Panc1 (cell line): ENCODE measurements around the gene TMEM61.

Experiments
- POLR2AphosphoS5 ChIP-seq: IDR thresholded peaks from 2 replicates; pipeline ENCODE4 v1.6.1; 2012; ENCODE audit warnings: mild to moderate bottlenecking, low read depth, low read length, moderate library complexity
- TF ChIP-seq, protein P1 (sequence below): fragments of 450-650 bp; IDR thresholded peaks from 2 replicates; pipeline ENCODE4 v1.5.1; 2017; ENCODE audit warnings: mild to moderate bottlenecking

- TF ChIP-seq POLR2AphosphoS5: no peak
- TF ChIP-seq, protein P1, sequence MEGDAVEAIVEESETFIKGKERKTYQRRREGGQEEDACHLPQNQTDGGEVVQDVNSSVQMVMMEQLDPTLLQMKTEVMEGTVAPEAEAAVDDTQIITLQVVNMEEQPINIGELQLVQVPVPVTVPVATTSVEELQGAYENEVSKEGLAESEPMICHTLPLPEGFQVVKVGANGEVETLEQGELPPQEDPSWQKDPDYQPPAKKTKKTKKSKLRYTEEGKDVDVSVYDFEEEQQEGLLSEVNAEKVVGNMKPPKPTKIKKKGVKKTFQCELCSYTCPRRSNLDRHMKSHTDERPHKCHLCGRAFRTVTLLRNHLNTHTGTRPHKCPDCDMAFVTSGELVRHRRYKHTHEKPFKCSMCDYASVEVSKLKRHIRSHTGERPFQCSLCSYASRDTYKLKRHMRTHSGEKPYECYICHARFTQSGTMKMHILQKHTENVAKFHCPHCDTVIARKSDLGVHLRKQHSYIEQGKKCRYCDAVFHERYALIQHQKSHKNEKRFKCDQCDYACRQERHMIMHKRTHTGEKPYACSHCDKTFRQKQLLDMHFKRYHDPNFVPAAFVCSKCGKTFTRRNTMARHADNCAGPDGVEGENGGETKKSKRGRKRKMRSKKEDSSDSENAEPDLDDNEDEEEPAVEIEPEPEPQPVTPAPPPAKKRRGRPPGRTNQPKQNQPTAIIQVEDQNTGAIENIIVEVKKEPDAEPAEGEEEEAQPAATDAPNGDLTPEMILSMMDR: no peak
Observed at GRCh38 chr1:54942976-54943375, 37.5 kb upstream of the TMEM61 start.
